A673 (cell line): Measurements from ENCODE around the gene MAN1C1.

ENCODE experiments used
- EZH2 ChIP-seq: fragments of 200-600 bp; sonication (generic); IDR thresholded peaks from 2 replicates; pipeline ENCODE4 v1.6.1; 2017; ENCODE audit warnings: borderline replicate concordance, low read depth, mild to moderate bottlenecking, mixed read lengths, antibody characterized with exemption, low read length; ENCODE audit not compliant: poor library complexity, severe bottlenecking
- TF ChIP-seq, protein P1 (sequence below): fragments of 300-800, 200-600 bp; sonication (generic); conservative IDR thresholded peaks from 2 replicates; pipeline ENCODE4 v1.5.1; 2017; ENCODE audit warnings: low read depth, mild to moderate bottlenecking, antibody characterized with exemption, low read length, moderate library complexity, mixed read lengths

DNA sequence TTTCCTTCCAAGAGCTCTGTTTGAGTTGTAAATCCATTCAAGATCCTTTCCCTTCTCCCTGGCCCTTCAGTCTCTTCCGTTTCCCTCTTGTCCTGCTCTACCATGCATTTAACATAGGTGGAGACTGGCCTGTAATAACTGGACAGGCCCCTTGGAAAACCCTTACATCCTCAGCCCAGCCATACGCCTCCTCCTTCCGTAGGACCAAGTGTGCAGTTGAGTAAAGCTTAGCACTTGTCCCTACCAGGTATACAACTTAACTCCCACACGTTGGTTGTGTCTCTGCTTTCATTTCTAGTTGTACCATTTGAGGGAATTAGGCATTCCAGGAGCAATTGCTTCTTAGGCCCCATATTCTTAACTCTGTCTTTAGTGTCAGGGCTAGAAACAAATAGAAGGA, 6.4 kb downstream of the MAN1C1 start:
- TF ChIP-seq, protein P1, sequence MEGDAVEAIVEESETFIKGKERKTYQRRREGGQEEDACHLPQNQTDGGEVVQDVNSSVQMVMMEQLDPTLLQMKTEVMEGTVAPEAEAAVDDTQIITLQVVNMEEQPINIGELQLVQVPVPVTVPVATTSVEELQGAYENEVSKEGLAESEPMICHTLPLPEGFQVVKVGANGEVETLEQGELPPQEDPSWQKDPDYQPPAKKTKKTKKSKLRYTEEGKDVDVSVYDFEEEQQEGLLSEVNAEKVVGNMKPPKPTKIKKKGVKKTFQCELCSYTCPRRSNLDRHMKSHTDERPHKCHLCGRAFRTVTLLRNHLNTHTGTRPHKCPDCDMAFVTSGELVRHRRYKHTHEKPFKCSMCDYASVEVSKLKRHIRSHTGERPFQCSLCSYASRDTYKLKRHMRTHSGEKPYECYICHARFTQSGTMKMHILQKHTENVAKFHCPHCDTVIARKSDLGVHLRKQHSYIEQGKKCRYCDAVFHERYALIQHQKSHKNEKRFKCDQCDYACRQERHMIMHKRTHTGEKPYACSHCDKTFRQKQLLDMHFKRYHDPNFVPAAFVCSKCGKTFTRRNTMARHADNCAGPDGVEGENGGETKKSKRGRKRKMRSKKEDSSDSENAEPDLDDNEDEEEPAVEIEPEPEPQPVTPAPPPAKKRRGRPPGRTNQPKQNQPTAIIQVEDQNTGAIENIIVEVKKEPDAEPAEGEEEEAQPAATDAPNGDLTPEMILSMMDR, result no peak
- no peak for TF ChIP-seq EZH2
